SU-DHL-6 (cell line): ENCODE measurements around the gene C1orf50.

Source experiments
- CTCF ChIP-seq: fragments of 200-600 bp; sonication (generic); IDR thresholded peaks from one replicate; pipeline ENCODE4 v1.5.1; 2017; ENCODE audit warnings: antibody characterized with exemption, mild to moderate bottlenecking, low read length, moderate library complexity; ENCODE audit not compliant: insufficient read depth, poor library complexity, severe bottlenecking
- EZH2phosphoT487 ChIP-seq: fragments of 200-600 bp; sonication (generic), shearing (Covaris generic); conservative IDR thresholded peaks from 2 replicates; pipeline ENCODE4 v1.6.1; 2018; ENCODE audit warnings: mild to moderate bottlenecking, antibody characterized with exemption, low read length, moderate library complexity, mixed read lengths

DNA sequence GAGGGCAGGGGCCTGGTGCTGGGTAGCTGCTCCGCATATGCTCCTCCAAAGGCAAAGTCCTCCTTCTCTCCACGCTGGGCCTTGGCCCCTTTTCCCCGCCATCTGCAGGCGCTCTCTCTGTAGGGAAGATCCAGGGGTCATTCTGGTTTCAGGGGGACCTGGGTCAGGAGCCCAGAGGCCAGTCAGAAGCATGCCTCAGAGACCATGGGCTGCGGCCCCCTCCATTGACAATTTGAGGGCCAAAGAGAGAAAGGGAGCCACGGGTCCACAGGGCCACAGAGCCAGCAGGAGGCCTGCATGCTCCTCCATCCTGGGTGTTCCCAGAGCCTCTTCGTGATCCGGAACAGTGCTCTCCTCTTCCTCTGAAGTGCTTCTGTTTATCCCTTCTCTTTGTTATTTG is 24.9 kb upstream of the C1orf50 start:
- TF ChIP-seq CTCF, result no peak
- no peak for TF ChIP-seq EZH2phosphoT487
